ENCODE results near the gene TMEM240. TPM values are rescaled to one million over a fixed set of nuclear protein-coding genes. Genes with fewer than 3 reads are reported as not detected.
"Not testable (repeated sequence)": the region's sequence is repeated elsewhere in the genome, so short reads cannot be mapped to it uniquely, and the experiment has no call there.

Gene TMEM240
- total RNA-seq, 3 donors from 2014 or later: 0.46 to 0.63 TPM; not detected in 1

DNA sequence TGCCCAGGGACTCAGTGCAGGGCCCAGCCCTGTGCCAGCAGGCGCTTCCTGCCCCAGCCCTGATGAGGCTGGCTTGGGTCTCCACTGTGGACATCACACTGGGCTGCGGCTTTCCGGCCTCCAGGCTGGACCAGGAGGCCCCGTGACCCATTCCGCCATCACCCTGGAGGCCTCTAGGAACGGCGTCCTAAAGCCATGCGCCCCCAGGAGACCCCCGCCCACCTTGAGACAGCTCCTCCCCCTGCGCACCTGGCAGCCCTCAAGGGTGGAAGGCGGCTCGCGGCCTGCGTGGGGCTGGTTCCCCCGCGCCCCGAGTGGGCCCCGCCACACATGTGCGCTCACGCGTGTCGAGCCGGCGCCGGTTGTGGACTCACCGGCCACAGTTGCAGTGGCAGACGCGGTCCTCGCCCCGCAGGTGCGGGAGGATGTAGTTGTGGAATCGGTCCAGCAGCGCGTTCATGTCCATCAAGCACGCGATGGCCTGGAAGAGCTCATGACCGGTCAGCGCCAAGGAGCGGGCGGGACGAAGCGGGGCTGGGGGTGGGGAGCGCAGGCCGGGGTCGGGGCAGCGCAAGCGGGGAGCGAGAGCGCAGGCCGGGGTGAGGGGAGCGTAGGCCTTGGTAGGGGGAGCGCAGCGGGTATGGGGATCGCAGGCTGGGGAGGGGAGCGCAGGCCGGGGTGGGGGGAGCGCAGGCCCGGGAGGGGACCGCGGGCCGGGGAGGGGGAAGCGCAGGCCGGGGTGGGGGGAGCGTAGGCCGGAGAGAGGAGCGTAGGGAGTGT is 924 bp downstream of the TMEM240 start:
- Mint-ChIP-seq H3K27me3 (ENCODE audit: low read depth) (no peaks in the 10 kb centered on the region), H3K9me3 (no peaks in the 10 kb centered on the region), H3K36me3 (ENCODE audit: insufficient read depth) (no peaks in the 10 kb centered on the region), H3K4me1 (ENCODE audit: low read depth) (peaks cover 1% of the 10 kb centered on the region), H3K4me3 (peak overlapping the region; percentile 67)
- ATAC-seq (peak in 1 of 2 donors; percentile 5), DNase-seq (no peak)

DNA sequence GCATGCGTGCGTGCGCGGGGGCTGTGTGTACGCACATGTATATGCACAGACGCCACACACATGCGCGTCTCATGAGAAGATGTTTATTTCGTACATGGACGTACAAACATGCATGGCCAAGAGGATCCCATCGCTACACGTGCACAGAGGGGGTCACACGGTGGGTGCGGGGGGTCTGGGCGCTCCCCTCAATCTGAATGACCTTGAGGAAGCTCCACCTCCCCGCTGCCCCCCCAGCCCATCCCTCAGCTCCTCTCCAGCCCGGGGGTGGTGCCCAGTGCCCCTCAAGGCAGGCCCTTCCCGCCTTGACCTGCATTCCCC is 1.5 kb downstream of the TMEM240 start:
- H3K27me3 Mint-ChIP-seq (ENCODE audit: low read depth): no peaks in the 10 kb centered on the region
- H3K4me3 Mint-ChIP-seq: no peak overlapping the region
- H3K36me3 Mint-ChIP-seq (ENCODE audit: insufficient read depth): no peaks in the 10 kb centered on the region
- H3K4me1 Mint-ChIP-seq (ENCODE audit: low read depth): peaks cover 1% of the 10 kb centered on the region
- H3K9me3 Mint-ChIP-seq: no peaks in the 10 kb centered on the region
- no peak for DNase-seq
- no peak for ATAC-seq

DNA sequence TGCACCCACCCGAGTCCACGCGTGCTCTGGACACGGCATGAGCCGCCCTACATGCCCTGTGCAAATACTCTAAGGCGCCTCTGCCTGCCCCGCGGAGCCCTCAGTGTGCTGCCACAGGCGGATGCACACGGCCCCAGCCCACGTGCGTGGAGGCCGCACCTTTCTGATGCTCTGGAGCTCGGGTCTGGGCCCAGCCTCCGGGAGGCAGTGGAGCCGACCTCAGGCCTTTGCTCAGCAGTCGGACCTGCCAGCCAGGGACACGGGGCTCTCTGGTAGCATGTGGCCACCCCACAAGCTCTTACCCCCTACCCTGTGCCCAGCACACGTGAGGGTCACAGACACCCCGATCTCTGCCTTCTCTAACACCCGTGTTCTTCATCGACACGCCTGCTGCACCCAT is 2.1 kb downstream of the TMEM240 start:
- H3K27me3 Mint-ChIP-seq (ENCODE audit: low read depth): no peaks in the 10 kb centered on the region
- no peaks in the 10 kb centered on the region for H3K9me3 Mint-ChIP-seq
- H3K4me1 Mint-ChIP-seq (ENCODE audit: low read depth): peaks cover 1% of the 10 kb centered on the region
- no peak for ATAC-seq
- DNase-seq: no peak
- no peaks in the 10 kb centered on the region for H3K36me3 Mint-ChIP-seq (ENCODE audit: insufficient read depth)
- no peak overlapping the region for H3K4me3 Mint-ChIP-seq

DNA sequence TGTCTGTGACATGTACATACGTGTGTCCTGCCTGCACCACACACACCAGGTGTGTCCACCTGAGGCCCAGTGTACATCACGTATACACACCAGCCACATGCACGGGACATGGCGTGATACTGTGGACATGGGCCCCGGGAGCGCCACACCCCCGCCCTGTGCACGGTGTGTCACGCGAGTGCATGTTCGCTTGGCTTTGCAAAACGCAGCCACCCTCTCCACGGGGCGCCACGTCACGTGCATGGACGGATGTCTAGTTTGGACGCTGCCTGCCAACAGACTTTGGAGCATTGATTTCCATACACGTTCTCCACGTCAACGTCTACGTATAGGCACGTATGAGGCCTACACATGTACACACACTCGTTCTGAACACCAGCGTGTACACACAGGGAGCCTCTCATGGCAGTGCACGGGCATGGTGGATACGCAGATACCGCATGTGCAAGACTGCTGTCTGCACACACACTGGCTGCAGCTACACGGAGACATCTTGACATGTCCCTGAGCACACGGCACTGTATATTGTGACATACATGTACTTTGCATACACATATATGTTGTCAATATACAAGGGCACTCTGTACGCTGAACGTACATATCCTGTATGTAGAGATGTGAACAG is 2.7 kb downstream of the TMEM240 start:
- Mint-ChIP-seq H3K4me1 (ENCODE audit: low read depth) (peaks cover 1% of the 10 kb centered on the region), H3K27me3 (ENCODE audit: low read depth) (no peaks in the 10 kb centered on the region), H3K4me3 (no peak overlapping the region), H3K36me3 (ENCODE audit: insufficient read depth) (no peaks in the 10 kb centered on the region), H3K9me3 (no peaks in the 10 kb centered on the region)
- ATAC-seq (no peak), DNase-seq (no peak)

DNA sequence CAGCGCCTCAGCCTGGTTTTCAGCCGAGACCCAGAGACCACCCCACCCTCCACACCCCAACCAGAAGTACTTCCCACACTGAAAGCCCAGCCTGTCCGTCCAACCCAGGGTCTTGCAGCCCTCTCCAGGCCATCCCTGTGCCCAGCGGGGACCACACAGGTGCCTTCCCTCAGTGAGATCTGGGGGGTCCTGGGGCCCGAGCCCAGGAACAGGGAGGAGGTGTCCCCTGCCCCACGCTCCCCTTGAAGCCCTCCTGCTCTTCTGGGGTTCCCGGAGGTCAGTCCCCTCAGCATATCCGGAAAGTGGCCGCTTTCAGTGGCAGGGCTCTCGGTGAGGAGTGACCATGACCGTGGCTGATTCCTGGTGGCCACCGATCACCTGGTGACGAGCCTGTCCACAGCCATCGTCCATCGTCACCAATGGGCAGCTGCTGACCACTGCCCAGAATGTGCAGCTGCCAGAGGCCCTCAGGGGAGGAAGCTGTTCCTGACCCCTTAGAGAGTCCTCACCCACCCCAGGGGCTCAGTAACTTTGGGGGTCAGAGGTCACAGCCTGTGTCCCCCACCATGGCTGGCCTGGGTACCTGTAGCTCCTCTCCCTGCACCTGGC is 3.4 kb downstream of the TMEM240 start:
- H3K4me1 Mint-ChIP-seq (ENCODE audit: low read depth): peaks cover 1% of the 10 kb centered on the region
- peaks cover 2% of the 10 kb centered on the region for H3K36me3 Mint-ChIP-seq (ENCODE audit: insufficient read depth)
- H3K27me3 Mint-ChIP-seq (ENCODE audit: low read depth): no peaks in the 10 kb centered on the region
- ATAC-seq: no peak
- H3K4me3 Mint-ChIP-seq: no peak overlapping the region
- DNase-seq: no peak
- peaks cover 3% of the 10 kb centered on the region for H3K9me3 Mint-ChIP-seq

DNA sequence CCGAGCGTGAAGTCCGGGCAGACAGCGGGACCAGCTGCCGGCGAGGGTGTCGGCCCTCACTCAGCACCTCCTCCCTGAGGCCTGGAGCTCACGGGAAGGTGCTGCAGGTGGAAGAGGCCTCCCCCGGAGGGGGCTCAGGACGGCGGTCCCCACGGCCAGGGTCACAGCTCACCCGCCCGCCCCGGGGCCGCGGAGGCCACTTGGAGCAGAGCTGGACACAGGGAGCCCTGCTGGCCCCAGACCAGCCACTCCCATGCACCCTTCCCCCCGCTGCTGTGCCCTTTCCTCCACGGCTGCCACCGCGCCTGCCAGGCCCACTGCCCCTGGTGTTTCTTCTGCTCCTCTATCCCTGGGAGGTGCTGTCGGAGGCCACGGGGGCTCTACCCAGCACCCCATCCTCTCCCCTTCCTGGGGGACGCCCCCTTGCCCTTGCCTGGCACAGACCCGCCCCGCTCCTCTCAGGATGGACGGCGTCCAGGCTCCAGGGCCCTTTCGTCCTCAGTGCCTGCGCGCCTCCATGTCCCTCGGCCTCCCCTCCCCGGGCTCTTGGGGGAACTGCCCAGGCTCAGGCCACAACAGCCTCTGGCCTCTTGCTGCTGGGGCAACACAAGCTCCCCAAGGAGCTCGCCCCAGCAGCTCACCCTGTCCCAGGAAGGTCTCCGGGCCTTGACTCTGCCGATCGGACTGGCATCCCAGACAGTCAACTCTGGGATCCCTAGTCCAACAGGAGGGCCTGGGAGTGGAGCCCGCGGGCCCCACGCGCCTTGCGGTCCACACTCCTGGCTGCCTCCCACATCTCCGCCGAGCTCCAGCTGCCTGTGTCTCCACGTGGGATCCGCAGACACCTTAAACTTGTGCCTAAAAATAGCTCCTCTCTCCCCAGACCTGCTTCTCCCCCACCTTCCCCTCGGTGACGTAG is 4.1 kb downstream of the TMEM240 start:
- H3K4me1 Mint-ChIP-seq (ENCODE audit: low read depth): no peaks in the 10 kb centered on the region
- ATAC-seq: no peak
- peaks cover 5% of the 10 kb centered on the region for H3K9me3 Mint-ChIP-seq

DNA sequence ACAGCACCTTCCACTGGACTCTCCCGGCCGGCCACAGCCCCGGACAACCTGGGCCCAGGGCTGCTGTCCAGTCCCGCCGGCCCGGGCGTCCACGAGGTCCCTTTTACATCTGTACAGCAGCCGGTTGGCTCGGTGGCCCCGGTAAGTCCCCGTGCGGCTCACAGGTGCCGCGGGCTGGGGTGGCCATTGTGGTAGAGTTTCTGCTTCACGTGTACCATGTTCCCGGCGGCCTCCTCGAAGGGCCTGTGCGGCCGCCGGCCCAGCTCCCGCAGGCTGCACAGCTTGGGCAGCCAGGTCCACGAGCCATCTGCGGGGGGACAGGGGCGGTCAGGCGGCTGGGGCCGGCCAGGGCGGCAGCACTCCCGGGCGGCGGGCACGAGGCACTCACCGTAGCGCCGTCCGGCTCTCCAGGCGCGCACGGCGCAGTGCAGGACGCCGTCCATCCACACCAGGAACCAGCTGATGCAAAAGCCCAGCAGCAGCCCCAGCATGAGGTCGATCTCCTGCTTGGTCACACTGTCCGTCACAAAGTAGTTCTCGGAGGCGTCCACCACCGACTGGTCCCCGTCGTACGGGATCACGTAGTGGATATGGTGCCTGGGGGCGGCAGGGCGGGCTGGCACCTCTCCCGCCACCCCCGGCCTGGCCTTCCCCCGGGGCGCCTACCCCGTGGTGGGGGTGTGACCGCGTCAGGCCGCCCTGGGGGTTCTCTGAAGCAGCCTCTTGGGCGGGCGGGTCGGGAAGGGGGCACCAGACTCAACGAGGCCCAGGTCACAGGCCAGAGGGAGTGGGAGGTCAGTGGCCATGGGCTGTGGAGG is 5.0 kb downstream of the TMEM240 start:
- H3K27me3 Mint-ChIP-seq (ENCODE audit: low read depth): no peaks in the 10 kb centered on the region
- DNase-seq: no peak
- H3K9me3 Mint-ChIP-seq: peaks cover 5% of the 10 kb centered on the region
- no peak overlapping the region for H3K4me3 Mint-ChIP-seq
- ATAC-seq: no peak
- peaks cover 8% of the 10 kb centered on the region for H3K36me3 Mint-ChIP-seq (ENCODE audit: insufficient read depth)
- H3K4me1 Mint-ChIP-seq (ENCODE audit: low read depth): no peaks in the 10 kb centered on the region

More for the DNA sequence above, 4.1 kb downstream of the TMEM240 start:
- DNase-seq: no peak
- H3K27me3 Mint-ChIP-seq (ENCODE audit: low read depth): no peaks in the 10 kb centered on the region
- H3K4me3 Mint-ChIP-seq: no peak overlapping the region
- peaks cover 4% of the 10 kb centered on the region for H3K36me3 Mint-ChIP-seq (ENCODE audit: insufficient read depth)

DNA sequence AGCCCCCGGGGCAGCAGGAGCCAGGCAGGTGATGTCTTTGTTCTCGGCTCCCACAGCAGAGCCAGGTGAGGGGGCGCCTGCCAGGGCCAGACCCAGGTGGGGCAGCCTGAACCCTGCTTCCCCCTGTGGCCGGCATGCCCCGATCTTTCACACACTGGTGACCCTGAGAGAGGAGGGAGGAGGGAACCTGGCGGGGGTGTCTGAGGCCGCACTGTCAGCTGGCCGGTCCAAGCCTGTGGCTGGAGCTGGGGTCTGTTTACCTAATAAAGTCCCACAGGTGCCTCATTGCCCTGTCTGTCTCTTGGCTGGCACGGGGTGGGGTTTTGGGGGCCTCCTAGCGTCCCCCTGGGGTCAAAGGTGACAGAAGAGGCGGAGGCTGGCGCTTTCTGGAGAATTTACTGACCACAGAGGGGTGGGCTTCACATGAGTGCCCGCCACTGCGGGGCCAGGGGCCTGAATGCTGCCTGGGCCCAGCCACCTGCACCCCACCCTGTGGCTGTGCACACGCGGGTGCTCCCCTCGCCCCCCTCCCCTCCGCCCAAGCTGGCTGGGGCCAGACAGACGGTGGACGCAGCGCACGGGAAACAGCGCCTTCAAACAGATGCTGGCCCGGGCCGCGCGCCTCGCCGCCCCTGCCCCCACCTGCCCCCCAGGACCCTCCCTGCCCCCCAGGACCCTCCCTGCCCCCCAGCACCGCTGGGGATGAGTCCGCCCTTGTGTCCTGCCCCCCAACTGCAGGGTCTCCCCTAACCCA is 5.8 kb downstream of the TMEM240 start:
- Mint-ChIP-seq H3K27me3 (ENCODE audit: low read depth) (no peaks in the 10 kb centered on the region), H3K36me3 (ENCODE audit: insufficient read depth) (peaks cover 14% of the 10 kb centered on the region)
- no peak for ATAC-seq

DNA sequence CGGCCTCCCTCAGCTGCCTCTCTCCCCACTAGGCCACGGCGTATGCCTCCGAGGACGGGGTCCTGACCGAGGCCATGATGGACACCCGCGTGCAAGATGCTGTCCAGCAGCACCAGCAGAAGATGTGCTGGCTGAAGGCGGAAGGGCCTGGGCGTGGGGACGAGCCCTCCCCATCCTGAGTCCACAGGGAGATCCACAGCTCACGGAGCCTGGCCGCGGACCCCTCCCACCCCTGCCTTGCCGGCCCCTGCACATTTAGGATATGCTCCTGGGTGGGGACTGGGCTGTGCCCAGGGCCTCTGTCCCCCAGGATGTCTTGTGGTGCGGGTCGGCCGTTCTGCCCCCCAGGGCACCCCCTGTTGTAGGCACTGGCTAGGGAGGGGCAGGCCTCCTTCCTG is 6.5 kb downstream of the TMEM240 start:
- peaks cover 16% of the 10 kb centered on the region for H3K36me3 Mint-ChIP-seq (ENCODE audit: insufficient read depth)
- ATAC-seq: not testable (repeated sequence)

More for the DNA sequence above, 5.8 kb downstream of the TMEM240 start:
- DNase-seq: no peak
- Mint-ChIP-seq H3K4me3 (no peak overlapping the region), H3K9me3 (peaks cover 5% of the 10 kb centered on the region), H3K4me1 (ENCODE audit: low read depth) (no peaks in the 10 kb centered on the region)

DNA sequence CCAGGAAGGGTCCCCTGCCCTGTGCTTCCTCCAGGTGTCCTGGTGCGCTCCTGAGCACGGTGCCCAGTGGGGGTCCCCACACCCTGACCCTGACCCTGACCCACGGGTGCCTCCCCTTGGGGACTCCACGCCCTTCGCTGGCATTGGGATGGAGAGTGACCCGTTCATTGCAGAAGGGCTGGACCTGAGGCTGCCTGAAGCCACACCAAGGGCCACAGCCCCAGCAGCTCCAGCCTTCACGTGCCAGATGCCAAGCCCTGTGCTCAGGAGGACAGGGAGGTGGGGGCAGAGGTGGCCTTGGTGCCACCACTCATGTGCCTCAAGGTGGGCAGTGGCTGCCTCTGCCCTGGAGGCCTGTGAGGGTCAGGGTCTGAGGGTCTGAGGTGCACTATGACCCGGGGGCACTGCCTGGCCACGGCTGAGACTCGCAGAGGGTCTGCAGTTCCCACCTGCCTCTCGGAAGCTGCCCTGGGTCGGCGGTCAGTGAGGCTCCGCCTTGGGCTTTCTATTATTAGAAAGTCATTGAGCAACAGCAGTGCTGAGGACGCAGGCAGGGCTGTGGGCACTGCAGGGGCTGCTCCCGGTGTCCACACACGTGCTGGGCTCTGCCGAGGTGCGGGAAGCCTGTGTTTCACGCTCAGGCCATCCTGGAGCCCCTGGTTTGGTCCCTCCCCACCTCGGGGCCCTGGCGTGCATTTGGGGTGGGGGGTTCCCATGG is 7.1 kb downstream of the TMEM240 start:
- H3K4me1 Mint-ChIP-seq (ENCODE audit: low read depth); H3K4me3 Mint-ChIP-seq; ATAC-seq; H3K9me3 Mint-ChIP-seq; H3K27me3 Mint-ChIP-seq (ENCODE audit: low read depth); DNase-seq: not testable (repeated sequence)
- H3K36me3 Mint-ChIP-seq (ENCODE audit: insufficient read depth): peaks cover 16% of the 10 kb centered on the region

More for the DNA sequence above, 6.5 kb downstream of the TMEM240 start:
- not testable (repeated sequence) for DNase-seq; H3K4me3 Mint-ChIP-seq; H3K4me1 Mint-ChIP-seq (ENCODE audit: low read depth); H3K9me3 Mint-ChIP-seq; H3K27me3 Mint-ChIP-seq (ENCODE audit: low read depth)

DNA sequence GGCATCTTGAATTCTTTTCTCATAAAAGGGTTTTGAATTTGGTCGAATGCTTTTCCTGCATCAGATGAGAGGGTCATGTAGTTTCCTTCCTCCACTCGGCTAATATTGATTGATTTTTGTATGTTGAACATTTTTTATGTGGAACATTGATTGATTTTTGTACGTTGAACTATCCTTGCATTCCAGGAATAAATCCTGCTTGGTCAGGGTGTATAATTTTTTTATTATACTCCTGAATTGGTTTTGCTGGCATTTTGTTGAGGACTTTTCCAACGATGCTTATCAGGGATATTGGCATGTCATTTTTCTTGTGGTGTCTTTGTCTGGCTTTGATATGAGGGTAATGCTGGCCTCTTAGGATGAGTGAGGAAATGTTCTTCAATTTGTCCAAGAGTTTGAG is 8.5 kb downstream of the TMEM240 start:
- Mint-ChIP-seq H3K4me1 (ENCODE audit: low read depth) (no peaks in the 10 kb centered on the region), H3K27me3 (ENCODE audit: low read depth) (no peaks in the 10 kb centered on the region), H3K4me3 (no peak overlapping the region), H3K9me3 (peaks cover 5% of the 10 kb centered on the region), H3K36me3 (ENCODE audit: insufficient read depth) (peaks cover 18% of the 10 kb centered on the region)
- DNase-seq (no peak), ATAC-seq (no peak)

DNA sequence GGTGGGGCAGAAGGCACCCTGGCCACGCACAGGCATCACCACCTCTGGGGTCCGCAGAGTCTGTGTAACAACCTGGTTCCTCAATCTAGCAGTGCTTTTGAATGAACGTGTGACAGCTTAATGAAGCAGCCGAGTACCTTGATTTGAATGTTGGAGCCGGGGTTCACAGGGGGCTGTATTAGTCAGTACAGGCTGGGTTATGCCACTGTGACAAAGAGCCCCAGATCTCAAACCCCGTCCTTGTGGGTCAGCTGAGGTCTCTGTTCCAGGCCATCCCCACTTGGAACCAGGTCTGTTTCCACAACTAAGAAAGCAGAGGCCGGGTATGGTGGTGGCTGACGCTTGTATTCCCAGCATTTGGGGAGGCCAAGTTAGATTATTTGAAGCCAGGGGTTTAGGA is 10.5 kb downstream of the TMEM240 start:
- Mint-ChIP-seq H3K4me1 (ENCODE audit: low read depth) (no peaks in the 10 kb centered on the region), H3K36me3 (ENCODE audit: insufficient read depth) (peaks cover 21% of the 10 kb centered on the region), H3K27me3 (ENCODE audit: low read depth) (no peaks in the 10 kb centered on the region), H3K4me3 (no peak overlapping the region), H3K9me3 (peaks cover 5% of the 10 kb centered on the region)
- DNase-seq (no peak), ATAC-seq (no peak)

Data from activated T-cell treated with anti-CD3 and anti-CD28 coated beads, Interleukin-2, amount 50 U/mL, for 4 hours (primary cell).